H9 (cell line): ENCODE measurements around the gene FERMT2. TPM values are rescaled to one million over a fixed set of nuclear protein-coding genes. Genes with fewer than 3 reads are reported as not detected.

ENCODE experiments used
- DNase-seq: peaks from one replicate; pipeline ENCODE4 v3.0.0-alpha.2; 2017
- H2AFZ ChIP-seq: one replicate; pipeline ENCODE4 v1.6.1; 2013; ENCODE audit warnings: mild to moderate bottlenecking, low read length, control low read depth, moderate library complexity
- H2AK5ac ChIP-seq: 2 replicates; pipeline ENCODE4 v1.6.1; 2013; ENCODE audit warnings: low read length, control low read depth, mixed read lengths; ENCODE audit not compliant: insufficient read length
- H2BK120ac ChIP-seq: one replicate; pipeline ENCODE4 v1.6.1; 2013; ENCODE audit warnings: low read depth, mild to moderate bottlenecking, low read length, control low read depth, inconsistent platforms; ENCODE audit not compliant: poor library complexity, severe bottlenecking
- H2BK12ac ChIP-seq: 2 replicates; pipeline ENCODE4 v1.6.1; 2013; ENCODE audit warnings: low read length, control low read depth, mixed read lengths, low read depth; ENCODE audit not compliant: insufficient read length
- H2BK15ac ChIP-seq: 2 replicates; pipeline ENCODE4 v1.6.1; 2013; ENCODE audit warnings: low read depth, low read length, control low read depth
- H2BK20ac ChIP-seq: one replicate; pipeline ENCODE4 v1.6.1; 2013; ENCODE audit warnings: low read depth, mild to moderate bottlenecking, low read length, control low read depth, inconsistent platforms; ENCODE audit not compliant: poor library complexity, severe bottlenecking
- H2BK5ac ChIP-seq: 2 replicates; pipeline ENCODE4 v1.6.1; 2013; ENCODE audit warnings: low read length, control low read depth, mixed read lengths; ENCODE audit not compliant: insufficient read length
- H3K14ac ChIP-seq: 2 replicates; pipeline ENCODE4 v1.6.1; 2013; ENCODE audit warnings: low read length, control low read depth; ENCODE audit not compliant: insufficient read depth
- H3K18ac ChIP-seq: 2 replicates; pipeline ENCODE4 v1.6.1; 2013; ENCODE audit warnings: low read depth, mild to moderate bottlenecking, mixed read lengths, low read length, control low read depth; ENCODE audit not compliant: insufficient read length
- H3K23ac ChIP-seq: 2 replicates; pipeline ENCODE4 v1.6.1; 2013; ENCODE audit warnings: low read length, control low read depth, mixed read lengths, low read depth; ENCODE audit not compliant: insufficient read length
- H3K23me2 ChIP-seq: 2 replicates; pipeline ENCODE4 v1.6.1; 2013; ENCODE audit warnings: low read depth, mild to moderate bottlenecking, mixed read lengths, low read length, control low read depth; ENCODE audit not compliant: insufficient read length, poor library complexity, severe bottlenecking
- H3K27ac ChIP-seq: 2 replicates; pipeline ENCODE4 v1.5.1; 2013; ENCODE audit warnings: low read length, control low read depth, mixed read lengths, low read depth; ENCODE audit not compliant: insufficient read length
- H3K27me3 ChIP-seq: 2 replicates; pipeline ENCODE4 v1.6.1; 2013; ENCODE audit warnings: low read length, control low read depth, inconsistent platforms; ENCODE audit not compliant: insufficient read depth
- H3K4ac ChIP-seq: 2 replicates; pipeline ENCODE4 v1.6.1; 2013; ENCODE audit warnings: low read depth, mild to moderate bottlenecking, control low read depth, inconsistent platforms, low read length, moderate library complexity
- H3K4me1 ChIP-seq: 2 replicates; pipeline ENCODE4 v1.6.1; 2013; ENCODE audit warnings: low read length, control low read depth, inconsistent platforms; ENCODE audit not compliant: insufficient read depth
- H3K4me2 ChIP-seq: 2 replicates; pipeline ENCODE4 v1.6.1; 2013; ENCODE audit warnings: low read length, control low read depth, mixed read lengths; ENCODE audit not compliant: insufficient read length, insufficient read depth
- H3K56ac ChIP-seq: 2 replicates; pipeline ENCODE4 v1.6.1; 2013; ENCODE audit warnings: low read depth, mild to moderate bottlenecking, mixed read lengths, low read length, control low read depth; ENCODE audit not compliant: insufficient read length
- H3K79me1 ChIP-seq: 2 replicates; pipeline ENCODE4 v1.6.1; 2013; ENCODE audit warnings: low read depth, mild to moderate bottlenecking, moderate library complexity, low read length, control low read depth, inconsistent platforms; ENCODE audit not compliant: insufficient read depth, poor library complexity, severe bottlenecking
- H3K79me2 ChIP-seq: 2 replicates; pipeline ENCODE4 v1.6.1; 2013; ENCODE audit warnings: low read length, control low read depth, inconsistent platforms; ENCODE audit not compliant: insufficient read depth
- H3K9ac ChIP-seq: 2 replicates; pipeline ENCODE4 v1.6.1; 2013; ENCODE audit warnings: low read length, control low read depth, mixed read lengths; ENCODE audit not compliant: insufficient read length; ENCODE audit errors: extremely low read depth
- H3K9me3 ChIP-seq: one replicate; pipeline ENCODE4 v1.6.1; 2013; ENCODE audit warnings: low read depth, low read length, inconsistent platforms; ENCODE audit not compliant: control insufficient read depth
- H3T11ph ChIP-seq: one replicate; pipeline ENCODE4 v1.6.1; 2013; ENCODE audit warnings: mild to moderate bottlenecking, low read length, control low read depth, inconsistent platforms
- H4K20me1 ChIP-seq: one replicate; pipeline ENCODE4 v1.6.1; 2013; ENCODE audit not compliant: control insufficient read depth, insufficient read length, insufficient read depth
- H4K5ac ChIP-seq: 2 replicates; pipeline ENCODE4 v1.6.1; 2013; ENCODE audit warnings: low read depth, mild to moderate bottlenecking, mixed read lengths, low read length, control low read depth; ENCODE audit not compliant: insufficient read length
- H4K8ac ChIP-seq: replicated peaks from 2 replicates; pipeline ENCODE4 v1.6.1; 2013; ENCODE audit warnings: low read length, control low read depth, mixed read lengths, low read depth; ENCODE audit not compliant: insufficient read length
- H4K91ac ChIP-seq: 2 replicates; pipeline ENCODE4 v1.6.1; 2013; ENCODE audit warnings: low read depth, mild to moderate bottlenecking, moderate library complexity, mixed read lengths, low read length, control low read depth; ENCODE audit not compliant: insufficient read length
- H3K27ac Mint-ChIP-seq, 3 experiments: 2 replicates in 2 of 3; 3 replicates in 1 of 3; pipeline ENCODE4 v1.8.0; 2020 to 2021; ENCODE audit warnings: mixed read lengths in 3 of 3, mild to moderate bottlenecking in 1 of 3, moderate library complexity in 1 of 3
- H3K27me3 Mint-ChIP-seq: 2 replicates; pipeline ENCODE4 v1.8.0; 2021; ENCODE audit warnings: low read depth, mild to moderate bottlenecking, moderate library complexity, mixed read lengths
- H3K36me3 Mint-ChIP-seq, 3 experiments: 2 replicates in 2 of 3; 3 replicates in 1 of 3; pipeline ENCODE4 v1.8.0; 2020 to 2021; ENCODE audit warnings: low read depth in 3 of 3, mixed read lengths in 3 of 3; ENCODE audit not compliant: insufficient read depth in 1 of 3
- H3K4me1 Mint-ChIP-seq, 2 experiments: 2 replicates each; pipeline ENCODE4 v1.8.0; 2020; ENCODE audit warnings: mixed read lengths in 2 of 2
- H3K4me3 Mint-ChIP-seq, 2 experiments: 2 replicates in 1 of 2; 3 replicates in 1 of 2; pipeline ENCODE4 v1.8.0; 2020 to 2021; ENCODE audit warnings: mild to moderate bottlenecking in 2 of 2, mixed read lengths in 2 of 2, moderate library complexity in 1 of 2
- H3K9me3 Mint-ChIP-seq, 2 experiments: 2 replicates in 1 of 2; 3 replicates in 1 of 2; pipeline ENCODE4 v1.8.0; 2020; ENCODE audit warnings: mild to moderate bottlenecking in 2 of 2, mixed read lengths in 2 of 2, moderate library complexity in 1 of 2
- CTCF ChIP-seq: fragments of 200-600 bp; sonication (generic); conservative IDR thresholded peaks from 3 replicates; pipeline ENCODE4 v1.8.0; 2021; ENCODE audit warnings: antibody characterized with exemption, mild to moderate bottlenecking
- total RNA-seq: library from RNA; stranded (reverse); gene quantifications from 2 replicates; pipeline ENCODE4 v1.2.1, GENCODE V29; 2021

The FERMT2 gene
- total RNA-seq, 1 experiment from 2014 or later = 128 TPM

GRCh38 chr14:52974406-52974805 is 23.6 kb upstream of the FERMT2 start:
- TF ChIP-seq CTCF = no peak

More at GRCh38 chr14:52974406-52974805, 23.6 kb upstream of the FERMT2 start:
- Histone ChIP-seq H3K27me3 (no peaks in the 10 kb centered on the region), H3K18ac (no peak overlapping the region), H3K56ac (no peak overlapping the region), H3K4me1 (no peaks in the 10 kb centered on the region), H2BK20ac (no peak overlapping the region), H4K91ac (no peak overlapping the region), H2BK12ac (no peak overlapping the region), H3K27ac (no peak overlapping the region), H3K14ac (no peak overlapping the region), H4K5ac (no peak overlapping the region), H3K79me2 (no peaks in the 10 kb centered on the region), H4K20me1 (no peaks in the 10 kb centered on the region), H3T11ph (no peak overlapping the region), H3K79me1 (no peaks in the 10 kb centered on the region), H2BK15ac (no peak overlapping the region), H3K4ac (no peak overlapping the region), H3K9me3 (no peaks in the 10 kb centered on the region), H3K23me2 (no peaks in the 10 kb centered on the region), H2AFZ (no peak overlapping the region), H4K8ac (no peak overlapping the region), H3K4me2 (no peak overlapping the region), H2AK5ac (no peak overlapping the region), H3K9ac (no peak overlapping the region), H2BK120ac (no peak overlapping the region), H3K23ac (no peak overlapping the region), H2BK5ac (no peak overlapping the region)
- Mint-ChIP-seq H3K4me1 (no peaks in the 10 kb centered on the region), H3K27ac (no peak overlapping the region), H3K27me3 (no peaks in the 10 kb centered on the region), H3K36me3 (no peaks in the 10 kb centered on the region), H3K9me3 (no peaks in the 10 kb centered on the region), H3K4me3 (no peak overlapping the region)
- no peak for DNase-seq
